SIG-M5 (cell line): Measurements from ENCODE around the gene SEMA4B.
"Not testable (repeated sequence)": the region's sequence is repeated elsewhere in the genome, so short reads cannot be mapped to it uniquely, and the experiment has no call there.

Experiments
- DNase-seq: peaks from one replicate; lab custom pipeline; 2025; lab: John Stamatoyannopoulos, UW

Gene SEMA4B

GRCh38 chr15:90178468-90179435 is 22.4 kb upstream of the SEMA4B start:
- DNase-seq = no peak

- no peak for DNase-seq
Measured at GRCh38 chr15:90181776-90182175, 19.4 kb upstream of the SEMA4B start.

- DNase-seq = no peak
Measured at GRCh38 chr15:90184119-90184785, 16.9 kb upstream of the SEMA4B start.

- no peak for DNase-seq
Measured at GRCh38 chr15:90184786-90185704, 16.1 kb upstream of the SEMA4B start.

GRCh38 chr15:90187257-90187868 is 13.8 kb upstream of the SEMA4B start:
- no peak for DNase-seq

GRCh38 chr15:90188065-90188464 is 13.1 kb upstream of the SEMA4B start:
- DNase-seq = not testable (repeated sequence)

- DNase-seq = peak; percentile 49
Measured at GRCh38 chr15:90188914-90189748, 12.0 kb upstream of the SEMA4B start.

GRCh38 chr15:90189781-90190467 is 11.2 kb upstream of the SEMA4B start:
- DNase-seq = no peak

GRCh38 chr15:90190606-90191343 is 10.4 kb upstream of the SEMA4B start:
- no peak for DNase-seq

GRCh38 chr15:90191344-90191687 is 9.8 kb upstream of the SEMA4B start:
- DNase-seq = no peak

GRCh38 chr15:90191794-90192509 is 9.2 kb upstream of the SEMA4B start:
- no peak for DNase-seq

GRCh38 chr15:90192961-90193786 is 8.0 kb upstream of the SEMA4B start:
- no peak for DNase-seq

GRCh38 chr15:90194655-90195054 is 6.5 kb upstream of the SEMA4B start:
- no peak for DNase-seq

GRCh38 chr15:90200534-90201129 is 498 bp upstream of the SEMA4B start:
- DNase-seq = no peak

- DNase-seq = no peak
Measured at GRCh38 chr15:90201944-90202375, 830 bp downstream of the SEMA4B start.

GRCh38 chr15:90202929-90203328 is 1.8 kb downstream of the SEMA4B start:
- no peak for DNase-seq

GRCh38 chr15:90203473-90203872 is 2.3 kb downstream of the SEMA4B start:
- DNase-seq = no peak
